ENCODE data around the gene FN1. TPM values are rescaled to one million over a fixed set of nuclear protein-coding genes. Genes with fewer than 3 reads are reported as not detected.

FN1 gene
- total RNA-seq, 2 donors from 2014 or later, result 115 to 315 TPM

DNA sequence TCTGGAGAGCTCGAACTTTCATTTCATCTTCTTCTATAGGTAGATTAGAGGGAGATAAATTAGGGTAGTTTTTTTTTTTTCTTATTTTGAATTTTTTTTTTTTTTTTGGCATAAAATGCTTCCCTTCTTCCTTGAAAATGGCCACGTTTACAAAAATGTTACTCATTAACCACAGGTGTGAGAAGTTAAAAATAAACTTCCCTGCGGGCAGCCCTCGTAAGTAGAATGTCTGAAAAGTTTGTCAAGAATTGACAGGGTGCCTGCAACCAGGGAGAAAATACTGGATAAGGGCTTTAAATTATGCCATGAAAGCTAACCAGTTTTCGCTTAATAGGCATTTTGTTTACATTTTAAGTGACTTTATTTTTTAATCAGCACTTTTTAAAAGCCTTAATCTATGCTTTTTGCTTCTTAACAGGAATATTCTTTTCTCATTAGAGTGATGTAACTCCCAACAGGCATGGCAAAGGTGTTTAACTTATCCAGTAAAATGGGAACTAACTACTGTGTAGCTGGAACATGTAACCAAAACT lies 4.2 kb upstream of the FN1 start:
- intact Hi-C loops (cut with DNase I), result no loop called here
- no peak for DNase-seq
- H3K9me3 ChIP-seq, result no peaks in the 10 kb centered on the region

GRCh38 chr2:215439404-215439803 lies 3.5 kb upstream of the FN1 start:
- TF ChIP-seq, protein P1, sequence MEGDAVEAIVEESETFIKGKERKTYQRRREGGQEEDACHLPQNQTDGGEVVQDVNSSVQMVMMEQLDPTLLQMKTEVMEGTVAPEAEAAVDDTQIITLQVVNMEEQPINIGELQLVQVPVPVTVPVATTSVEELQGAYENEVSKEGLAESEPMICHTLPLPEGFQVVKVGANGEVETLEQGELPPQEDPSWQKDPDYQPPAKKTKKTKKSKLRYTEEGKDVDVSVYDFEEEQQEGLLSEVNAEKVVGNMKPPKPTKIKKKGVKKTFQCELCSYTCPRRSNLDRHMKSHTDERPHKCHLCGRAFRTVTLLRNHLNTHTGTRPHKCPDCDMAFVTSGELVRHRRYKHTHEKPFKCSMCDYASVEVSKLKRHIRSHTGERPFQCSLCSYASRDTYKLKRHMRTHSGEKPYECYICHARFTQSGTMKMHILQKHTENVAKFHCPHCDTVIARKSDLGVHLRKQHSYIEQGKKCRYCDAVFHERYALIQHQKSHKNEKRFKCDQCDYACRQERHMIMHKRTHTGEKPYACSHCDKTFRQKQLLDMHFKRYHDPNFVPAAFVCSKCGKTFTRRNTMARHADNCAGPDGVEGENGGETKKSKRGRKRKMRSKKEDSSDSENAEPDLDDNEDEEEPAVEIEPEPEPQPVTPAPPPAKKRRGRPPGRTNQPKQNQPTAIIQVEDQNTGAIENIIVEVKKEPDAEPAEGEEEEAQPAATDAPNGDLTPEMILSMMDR (IDR thresholded peaks at IDR 0.05), result no peak
- intact Hi-C loops (cut with DNase I), result no loop called here
- no peak for DNase-seq
- H3K4me3 ChIP-seq, result no peak overlapping the region
- no peaks in the 10 kb centered on the region for H3K9me3 ChIP-seq
- H3K27ac ChIP-seq, result no peak overlapping the region
- H3K27me3 ChIP-seq, result no peaks in the 10 kb centered on the region
- H3K36me3 ChIP-seq, result no peaks in the 10 kb centered on the region
- no peaks in the 10 kb centered on the region for H3K4me1 ChIP-seq
- H3K9ac ChIP-seq (ENCODE audit: low read depth in 2 of 2, low read length in 2 of 2), result no peak overlapping the region

More for the DNA sequence above, 4.2 kb upstream of the FN1 start:
- TF ChIP-seq, protein P1 (IDR thresholded peaks at IDR 0.05), result no peak
- H3K27ac ChIP-seq, result no peak overlapping the region
- H3K4me3 ChIP-seq, result no peak overlapping the region
- H3K9ac ChIP-seq (ENCODE audit: low read depth in 2 of 2, low read length in 2 of 2), result no peak overlapping the region
- no peaks in the 10 kb centered on the region for H3K36me3 ChIP-seq
- H3K4me1 ChIP-seq, result no peaks in the 10 kb centered on the region
- no peaks in the 10 kb centered on the region for H3K27me3 ChIP-seq

GRCh38 chr2:215437614-215438013 lies 1.7 kb upstream of the FN1 start:
- intact Hi-C loops (cut with DNase I), result no loop called here
- peak overlapping the region; percentile 14 for H3K27ac ChIP-seq
- no peak for DNase-seq
- no peak overlapping the region for H3K9ac ChIP-seq (ENCODE audit: low read depth in 2 of 2, low read length in 2 of 2)
- no peaks in the 10 kb centered on the region for H3K36me3 ChIP-seq
- H3K9me3 ChIP-seq, result no peaks in the 10 kb centered on the region
- TF ChIP-seq, protein P1 (IDR thresholded peaks at IDR 0.05), result no peak
- no peaks in the 10 kb centered on the region for H3K27me3 ChIP-seq
- no peak overlapping the region for H3K4me3 ChIP-seq
- H3K4me1 ChIP-seq, result no peaks in the 10 kb centered on the region

GRCh38 chr2:215436705-215437565 lies 1.1 kb upstream of the FN1 start:
- Histone ChIP-seq H3K36me3 (no peaks in the 10 kb centered on the region), H3K9me3 (no peaks in the 10 kb centered on the region), H3K9ac (ENCODE audit: low read depth in 2 of 2, low read length in 2 of 2) (peak overlapping the region; percentile 56 to 68), H3K4me1 (no peaks in the 10 kb centered on the region), H3K4me3 (peak overlapping the region; percentile 44), H3K27me3 (no peaks in the 10 kb centered on the region), H3K27ac (peak overlapping the region; percentile 39)
- intact Hi-C loops (cut with DNase I), result no loop called here
- TF ChIP-seq, protein P1 (IDR thresholded peaks at IDR 0.05), result no peak
- no peak for DNase-seq

- H3K4me3 ChIP-seq, result peak overlapping the region; percentile 44
- H3K9me3 ChIP-seq, result no peaks in the 10 kb centered on the region
- H3K27ac ChIP-seq, result peak overlapping the region; percentile 71
- H3K9ac ChIP-seq (ENCODE audit: low read depth in 2 of 2, low read length in 2 of 2), result peak overlapping the region; percentile 28 to 67
- H3K27me3 ChIP-seq, result no peaks in the 10 kb centered on the region
- intact Hi-C loops (cut with DNase I), result no loop called here
- H3K36me3 ChIP-seq, result no peaks in the 10 kb centered on the region
- no peaks in the 10 kb centered on the region for H3K4me1 ChIP-seq
- DNase-seq, result no peak
- TF ChIP-seq, protein P1 (IDR thresholded peaks at IDR 0.05), result no peak
These were observed 493 bp downstream of the FN1 start for GRCh38 chr2:215435280-215435869.
